Left colon (tissue), 2 donors: Measurements from ENCODE around the gene FBXO44. TPM values are rescaled to one million over a fixed set of nuclear protein-coding genes. Genes with fewer than 3 reads are reported as not detected.
"Not testable (repeated sequence)": the region's sequence is repeated elsewhere in the genome, so short reads cannot be mapped to it uniquely, and the experiment has no call there.

Experiments used
- ATAC-seq: fragments of 200-7000 bp; cut with Tn5 transposase; one replicate; pipeline ENCODE4 v1.9.1; 2020; ENCODE audit warnings: mild to moderate bottlenecking, moderate library complexity
- DNase-seq, 2 donors: peaks; one replicate each; pipeline ENCODE4 v3.0.0-alpha.2; 2020
- intact Hi-C, 2 donors: fragments of 100-400 bp; cut with DNase I in 1 of 2; cut with micrococcal nuclease in 1 of 2; formaldehyde crosslinking; loops; one replicate each; pipeline versions ENCODE4 v1.11.2 to v1.14.0; 2022; cut with DNase I, micrococcal nuclease
- long read RNA-seq: library from polyadenylated mRNA; unstranded; transcript quantifications from one replicate; pipeline ENCODE4 v2.0.0, GENCODE V29; 2021
- total RNA-seq, 2 donors: library from RNA; stranded (reverse); fragmentation: NEBNext Ultra II Directional; extraction: Animal tissue kit (Norgen Biotek cat#: 25700); gene quantifications; one replicate each; pipeline ENCODE4 v1.2.1, GENCODE V29; 2021
- donor health status: DM: no; HTN: no; CAD: no.
- donor health status: DM: yes; HTN: yes; CAD: no.

The FBXO44 gene, protein sequence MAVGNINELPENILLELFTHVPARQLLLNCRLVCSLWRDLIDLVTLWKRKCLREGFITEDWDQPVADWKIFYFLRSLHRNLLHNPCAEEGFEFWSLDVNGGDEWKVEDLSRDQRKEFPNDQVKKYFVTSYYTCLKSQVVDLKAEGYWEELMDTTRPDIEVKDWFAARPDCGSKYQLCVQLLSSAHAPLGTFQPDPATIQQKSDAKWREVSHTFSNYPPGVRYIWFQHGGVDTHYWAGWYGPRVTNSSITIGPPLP
- total RNA-seq = 1 to 10 TPM; 4.0 to 8.1 TPM
- long read RNA-seq = 0 reads

DNA sequence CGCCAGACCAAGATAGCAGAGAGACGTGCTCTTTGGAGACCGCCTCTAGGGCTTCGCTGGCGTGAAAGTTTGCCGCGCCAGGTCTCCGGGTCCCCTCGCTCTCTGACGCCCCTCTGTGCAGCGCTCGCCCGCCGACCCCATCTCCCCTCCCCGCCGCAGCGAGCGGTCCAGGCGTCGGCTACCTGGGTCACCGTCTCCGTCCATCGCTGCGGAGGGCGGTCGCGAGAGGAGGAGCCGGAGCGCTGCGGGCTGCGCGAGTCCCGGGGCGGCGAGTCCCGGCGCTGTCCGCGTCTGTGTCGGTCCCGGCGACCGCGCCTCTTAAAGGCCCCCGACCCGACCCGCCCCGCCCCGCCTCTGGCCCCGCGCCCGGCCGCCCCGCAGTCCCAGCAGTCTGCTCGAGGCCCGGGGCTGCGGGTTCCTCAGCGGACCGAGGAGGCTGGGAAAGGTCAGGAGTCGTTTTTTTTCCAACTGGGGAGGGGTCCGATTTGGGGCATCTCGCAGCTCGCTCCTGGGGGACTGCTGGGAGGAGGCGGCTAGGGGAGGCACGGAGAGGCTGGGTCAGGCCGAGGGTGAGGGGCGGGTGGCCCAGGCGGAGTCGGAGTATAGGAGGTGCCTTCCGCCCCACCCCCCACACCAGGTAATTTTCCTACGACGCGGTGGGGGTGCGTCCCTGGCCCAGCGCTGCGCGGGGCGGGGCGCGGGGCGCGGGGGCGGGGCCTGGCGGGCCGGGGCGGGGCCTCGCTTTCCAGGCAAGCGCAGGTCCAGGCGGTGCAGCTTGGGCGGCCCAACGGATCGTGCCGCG is at the start of gene FBXO44, which contains the start of gene FBXO2:
TSS of gene FBXO44 (plus strand) at position 741 of the 802 bp plus-strand sequence. CDS start 959 bp downstream, outside the sequence.
TSS of gene FBXO2 (minus strand) at position 293 of the 802 bp plus-strand sequence. CDS start at position 204, 89 bp downstream.
- DNase-seq (peak; percentile 47 to 82), ATAC-seq (peak; percentile 82)
- intact Hi-C loops = no loop called here

DNA sequence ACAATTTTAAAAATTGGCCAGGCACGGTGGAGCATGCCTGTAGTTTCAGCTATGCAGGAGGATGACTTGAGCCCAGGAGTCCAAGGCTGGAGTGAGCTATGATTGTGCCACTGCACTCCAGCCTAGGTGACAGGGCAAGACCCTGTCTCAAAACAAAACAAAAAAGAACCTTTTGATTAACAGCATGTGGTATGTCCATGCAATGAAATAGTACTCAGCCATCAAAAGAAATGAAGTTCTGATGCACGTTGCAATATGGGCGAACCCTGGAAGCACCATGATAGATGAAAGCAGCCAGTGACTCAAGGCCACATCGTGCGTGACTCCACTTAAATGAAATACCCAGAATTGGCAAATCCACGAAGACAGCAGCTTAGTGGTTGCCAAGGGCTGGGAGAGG is 47.9 kb upstream of the FBXO44 start:
- ATAC-seq = no peak
- DNase-seq = no peak
- intact Hi-C loops = no loop called here

DNA sequence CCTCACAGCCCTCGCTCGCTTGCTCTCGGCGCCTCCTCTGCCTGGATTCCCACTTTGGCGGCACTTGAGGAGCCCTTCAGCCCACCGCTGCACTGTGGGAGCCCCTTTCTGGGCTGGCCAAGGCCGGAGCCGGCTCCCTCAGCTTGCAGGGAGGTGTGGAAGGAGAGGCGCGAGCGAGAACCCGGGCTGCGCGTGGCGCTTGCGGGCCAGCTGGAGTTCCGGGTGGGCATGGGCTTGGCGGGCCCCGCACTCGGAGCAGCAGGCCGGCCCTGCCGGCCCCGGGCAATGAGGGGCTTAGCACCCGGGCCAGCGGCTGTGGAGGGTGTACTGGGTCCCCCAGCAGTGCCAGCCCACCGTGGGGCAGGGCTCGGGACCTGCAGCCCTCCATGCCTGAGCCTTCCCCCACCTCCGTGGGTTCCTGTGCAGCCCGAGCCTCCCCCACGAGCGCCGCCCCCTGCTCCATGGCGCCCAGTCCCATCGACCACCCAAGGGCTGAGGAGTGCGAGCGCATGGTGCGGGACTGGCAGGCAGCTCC is 46.0 kb upstream of the FBXO44 start:
- DNase-seq, intact Hi-C loops, ATAC-seq: not testable (repeated sequence)

DNA sequence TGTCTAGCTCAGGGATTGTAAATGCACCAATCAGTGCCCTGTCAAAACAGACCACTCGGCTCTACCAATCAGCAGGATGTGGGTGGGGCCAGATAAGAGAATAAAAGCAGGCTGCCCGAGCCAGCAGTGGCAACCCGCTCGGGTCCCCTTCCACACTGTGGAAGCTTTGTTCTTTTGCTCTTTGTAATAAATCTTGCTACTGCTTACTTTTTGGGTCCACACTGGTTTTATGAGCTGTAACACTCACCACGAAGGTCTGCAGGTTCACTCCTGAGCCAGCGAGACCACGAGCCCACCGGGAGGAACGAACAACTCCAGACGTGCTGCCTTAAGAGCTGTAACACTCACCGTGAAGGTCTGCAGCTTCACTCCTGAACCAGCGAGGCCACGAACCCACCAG is 45.3 kb upstream of the FBXO44 start:
- ATAC-seq, DNase-seq, intact Hi-C loops: not testable (repeated sequence)

DNA sequence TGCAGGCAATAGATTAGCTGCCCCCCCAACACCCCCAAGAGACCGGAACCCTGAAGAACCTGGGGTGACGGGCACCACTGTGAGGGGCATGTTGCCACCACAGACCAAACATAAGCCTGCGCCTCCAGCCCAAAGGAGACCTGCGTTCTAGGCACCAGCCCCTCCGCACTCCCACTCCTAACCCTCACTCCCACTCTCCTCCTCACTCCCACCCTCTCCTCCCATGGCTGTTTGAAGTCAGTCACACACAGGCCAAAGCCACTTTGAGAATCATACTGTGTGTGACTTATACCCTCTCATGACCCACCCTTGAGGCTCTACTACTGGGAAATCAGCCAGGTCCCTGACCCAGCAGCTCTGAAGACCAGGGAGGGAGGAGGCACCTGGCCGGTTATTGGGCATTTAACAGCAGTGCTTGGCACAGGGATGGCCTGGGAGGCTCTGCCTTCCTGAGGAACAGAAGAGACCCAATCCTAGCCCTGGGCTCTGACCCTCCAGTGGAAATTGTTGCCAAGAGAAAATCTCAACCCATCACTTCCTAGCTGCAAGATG is 44.0 kb upstream of the FBXO44 start:
- intact Hi-C loops = no loop called here
- ATAC-seq (no peak), DNase-seq (no peak)

DNA sequence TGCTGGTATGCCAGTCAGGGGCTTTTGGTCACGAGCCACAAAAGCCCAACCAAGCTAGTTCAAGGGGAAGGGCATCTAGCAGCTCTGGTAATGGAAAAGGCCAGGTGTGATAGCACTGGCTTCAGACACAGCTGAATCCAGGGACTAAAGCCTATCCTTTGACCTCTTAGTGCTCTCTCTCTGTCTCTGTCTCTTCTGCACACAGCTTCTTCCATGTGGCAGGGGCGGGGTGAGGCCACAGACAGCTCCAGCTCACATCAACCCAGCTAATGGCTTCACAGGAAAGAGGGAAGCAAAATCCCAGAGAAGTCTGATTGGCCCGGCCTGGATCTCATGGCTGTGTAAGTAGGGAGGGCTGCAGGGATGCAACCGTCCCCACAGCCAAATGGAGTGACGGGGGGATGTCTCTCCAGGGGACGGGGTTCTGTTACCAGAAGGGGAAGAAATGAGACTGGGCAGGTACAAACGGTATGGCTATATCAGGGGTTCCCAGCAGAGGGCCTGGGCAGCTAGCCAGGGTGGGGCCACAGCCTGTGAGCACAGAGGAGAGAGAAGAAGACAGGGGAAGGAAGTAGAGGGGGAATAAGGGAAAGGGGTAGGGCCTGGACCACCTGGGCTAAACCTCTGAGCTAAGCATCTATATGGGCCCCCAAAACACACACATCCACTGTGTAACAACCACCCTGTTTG is 42.9 kb upstream of the FBXO44 start:
- DNase-seq (no peak), ATAC-seq (no peak)
- intact Hi-C loops = no loop called here

DNA sequence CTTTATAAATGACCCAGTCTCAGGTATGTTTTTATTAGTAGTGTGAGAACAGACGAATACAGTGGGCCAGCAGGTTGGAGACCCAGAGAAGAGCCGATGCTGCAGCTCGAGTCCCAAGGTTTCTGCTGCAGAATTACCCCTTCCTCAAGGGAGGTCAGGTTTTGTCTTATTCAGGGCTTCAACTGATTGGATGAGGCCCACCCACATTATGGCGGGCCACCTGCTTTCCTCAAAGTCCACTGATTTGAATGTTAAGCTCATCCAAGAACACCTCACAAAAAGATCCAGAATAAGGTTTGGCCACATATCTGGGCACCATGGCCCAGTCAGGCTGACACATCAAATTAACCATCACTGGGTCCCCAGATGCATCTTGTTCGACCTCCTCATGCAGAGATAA is 41.3 kb upstream of the FBXO44 start:
- intact Hi-C loops = no loop called here
- DNase-seq = no peak
- no peak for ATAC-seq

DNA sequence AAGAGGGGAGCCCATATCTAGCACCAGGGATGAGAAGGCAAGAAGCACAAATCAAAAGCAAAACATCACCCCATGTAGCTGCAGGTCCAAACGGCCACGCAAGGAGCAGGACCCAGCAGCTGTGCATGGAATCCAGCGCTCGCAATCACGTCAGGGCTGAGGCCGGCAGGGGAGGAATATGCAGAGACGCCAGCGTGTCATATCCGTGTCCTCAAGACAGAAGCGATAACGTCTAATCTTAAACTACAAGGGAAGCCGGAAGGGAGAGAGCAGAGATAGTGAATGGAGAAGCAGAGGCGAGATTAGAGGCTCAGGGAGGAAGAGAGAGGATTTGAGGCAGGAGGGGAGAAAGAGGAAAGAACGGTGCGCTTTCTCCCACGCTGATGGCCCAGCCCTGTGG is 39.6 kb upstream of the FBXO44 start:
- DNase-seq = no peak
- intact Hi-C loops = no loop called here
- ATAC-seq = no peak

DNA sequence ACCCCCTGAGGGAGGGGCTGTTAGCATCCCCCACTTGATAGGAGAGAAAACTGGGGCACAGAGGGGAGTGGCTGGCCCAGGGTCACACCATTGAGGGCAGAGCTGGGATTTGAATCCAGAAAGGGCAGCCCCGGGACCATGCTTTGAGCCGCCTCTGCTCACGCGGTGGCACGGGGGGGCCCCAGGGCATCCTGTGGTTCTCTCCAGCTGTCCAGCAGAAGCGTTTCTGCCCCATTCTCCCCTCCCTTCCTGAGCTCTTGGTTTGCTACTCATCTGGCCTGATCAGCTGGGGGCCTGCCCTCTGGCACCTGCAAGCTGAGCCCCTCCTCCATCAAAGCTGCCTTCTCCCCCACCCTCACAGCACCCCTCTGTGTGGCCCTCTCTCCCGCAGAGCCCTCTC is 37.9 kb upstream of the FBXO44 start:
- no peak for ATAC-seq
- no peak for DNase-seq
- intact Hi-C loops = no loop called here

DNA sequence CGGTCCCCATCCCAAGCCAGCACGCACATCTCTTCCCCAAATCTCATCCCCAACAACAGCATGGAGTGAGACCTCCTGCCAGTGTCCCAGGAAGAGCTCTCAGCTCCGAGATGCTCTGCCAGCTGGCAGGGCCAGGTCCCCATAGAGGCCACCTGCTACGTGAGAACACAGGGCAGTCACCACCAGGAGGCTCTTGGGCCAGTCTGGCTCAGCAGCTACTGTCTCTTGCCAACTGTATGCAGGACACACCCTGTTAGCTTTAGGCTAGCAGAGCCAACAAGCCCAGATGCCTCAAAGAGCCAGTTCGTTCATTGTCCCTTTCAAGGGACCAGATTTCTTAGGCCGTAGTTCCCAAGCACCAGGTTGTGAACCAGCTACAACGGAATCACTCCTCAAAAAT is 37.4 kb upstream of the FBXO44 start:
- ATAC-seq (peak; percentile 60), DNase-seq (peak in 1 of 2 donors; percentile 9)
- intact Hi-C loops = no loop called here

DNA sequence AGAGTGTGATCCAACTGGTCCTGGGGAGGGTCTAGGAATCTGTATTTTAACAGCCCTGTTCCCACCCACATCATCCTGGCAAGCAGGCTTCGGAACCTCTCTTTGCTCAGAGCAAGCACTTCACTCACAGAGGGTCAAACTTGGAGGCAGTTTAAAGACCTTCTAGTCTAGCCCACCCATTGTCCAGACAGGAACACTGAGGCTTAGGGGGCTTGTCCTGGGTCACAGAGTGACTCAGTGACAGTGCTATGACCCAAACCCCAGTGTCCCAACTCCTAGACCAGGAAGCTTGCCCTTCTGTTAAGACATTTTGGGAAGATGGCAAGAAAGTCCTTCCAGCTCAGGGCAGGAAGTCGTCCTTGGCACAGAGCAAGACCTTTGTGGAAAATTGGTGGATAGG is 36.9 kb upstream of the FBXO44 start:
- intact Hi-C loops = no loop called here
- DNase-seq = no peak

DNA sequence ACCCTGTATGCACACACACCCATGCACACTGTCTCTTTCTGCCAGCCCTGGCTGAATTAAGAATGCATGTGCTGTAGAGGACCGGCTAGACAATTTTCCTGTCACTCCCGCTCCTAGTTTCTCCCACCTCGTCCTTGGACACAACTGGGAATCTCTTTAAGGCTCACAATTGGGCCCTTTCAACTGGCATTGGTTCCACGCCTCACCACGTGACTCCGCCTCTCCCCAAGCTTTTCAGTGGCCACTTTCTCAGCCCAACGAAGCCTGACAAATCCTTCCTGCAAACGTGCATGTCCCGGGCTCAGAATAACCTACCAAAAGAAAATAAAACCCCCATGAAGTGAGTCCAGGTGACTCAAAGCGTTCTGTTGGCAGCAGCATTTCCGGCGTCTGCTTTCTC is 34.3 kb upstream of the FBXO44 start:
- intact Hi-C loops = no loop called here
- DNase-seq = no peak
- ATAC-seq = no peak

More for the DNA sequence above, 36.9 kb upstream of the FBXO44 start:
- no peak for ATAC-seq

DNA sequence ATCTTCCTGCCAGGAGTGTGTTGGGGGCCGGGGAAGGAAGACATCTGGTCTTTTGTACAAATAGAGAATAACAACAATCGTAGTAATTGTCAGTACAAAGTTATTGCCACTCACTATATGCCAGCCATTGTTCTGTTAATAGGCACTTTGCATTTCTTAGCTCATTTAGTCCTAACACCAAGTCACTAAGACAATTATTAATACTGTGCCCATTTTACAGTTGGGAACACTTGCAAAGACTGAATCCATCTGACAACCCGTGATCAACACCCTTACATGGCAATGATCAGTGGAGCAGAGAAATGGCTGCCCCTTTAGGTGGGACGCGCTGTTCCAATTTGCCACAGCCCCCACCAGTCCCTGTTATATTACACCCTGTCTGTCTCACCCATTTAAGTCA is 33.8 kb upstream of the FBXO44 start:
- DNase-seq = no peak
- no peak for ATAC-seq
- intact Hi-C loops = no loop called here

DNA sequence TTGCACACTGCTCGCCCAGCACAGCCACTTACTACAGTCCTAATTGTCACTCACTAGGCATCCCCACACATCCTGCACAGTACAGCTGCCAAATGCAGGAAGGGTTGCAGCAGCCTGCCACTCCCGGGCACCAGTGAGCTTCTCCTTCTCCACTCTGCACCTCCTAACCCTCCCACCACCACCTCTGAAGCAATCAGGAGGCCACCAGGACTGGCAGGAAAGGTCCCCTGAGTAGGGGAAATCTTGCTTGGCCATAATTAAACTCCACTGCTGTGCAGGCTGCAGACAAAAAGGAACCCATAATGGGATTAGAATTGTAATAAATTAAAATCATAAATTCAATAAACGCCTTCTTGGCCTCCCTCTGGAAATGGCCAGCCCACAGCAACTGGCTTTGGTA is 32.3 kb upstream of the FBXO44 start:
- DNase-seq = no peak
- no peak for ATAC-seq
- intact Hi-C loops = no loop called here

DNA sequence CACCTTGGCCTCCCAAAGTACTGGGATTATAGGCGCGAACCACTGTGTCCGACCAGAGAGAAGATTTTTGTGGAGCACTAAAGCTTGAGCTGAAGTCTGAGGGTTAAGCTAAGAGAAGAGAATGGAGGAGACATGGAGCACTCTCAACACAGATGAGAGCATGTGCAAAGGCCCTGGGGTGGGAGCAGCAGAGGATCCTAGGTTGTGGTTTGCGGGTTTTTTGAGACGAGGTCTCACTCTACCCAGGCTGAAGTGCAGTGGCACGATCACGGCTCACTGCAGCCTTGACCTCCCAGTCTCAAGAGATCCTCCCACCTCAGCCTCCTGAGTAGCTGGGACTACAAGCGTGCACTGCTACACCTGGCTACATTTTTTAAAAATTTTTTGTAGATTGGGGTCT is 31.0 kb upstream of the FBXO44 start:
- no peak for DNase-seq
- no peak for ATAC-seq
- intact Hi-C loops = no loop called here

DNA sequence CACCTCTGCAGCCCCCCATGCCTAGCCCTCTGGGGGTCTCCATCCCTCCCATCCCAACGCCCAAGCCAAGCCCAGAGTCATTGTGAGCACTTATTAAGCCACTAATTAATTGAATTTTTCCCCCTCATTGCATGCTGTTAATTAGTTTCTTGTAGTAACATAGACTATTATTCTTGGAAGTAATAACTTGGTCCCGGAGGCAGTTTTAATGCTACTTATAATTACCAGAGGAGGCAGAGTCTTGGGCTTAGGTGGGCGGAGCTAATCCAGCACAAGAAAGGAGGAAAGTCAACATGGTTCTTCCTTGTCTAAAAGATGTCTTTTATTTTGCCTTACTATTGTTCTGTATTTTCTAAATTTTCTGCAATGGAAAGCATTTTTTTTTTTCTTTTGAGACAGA is 28.1 kb upstream of the FBXO44 start:
- no peak for ATAC-seq
- intact Hi-C loops = no loop called here
- no peak for DNase-seq

DNA sequence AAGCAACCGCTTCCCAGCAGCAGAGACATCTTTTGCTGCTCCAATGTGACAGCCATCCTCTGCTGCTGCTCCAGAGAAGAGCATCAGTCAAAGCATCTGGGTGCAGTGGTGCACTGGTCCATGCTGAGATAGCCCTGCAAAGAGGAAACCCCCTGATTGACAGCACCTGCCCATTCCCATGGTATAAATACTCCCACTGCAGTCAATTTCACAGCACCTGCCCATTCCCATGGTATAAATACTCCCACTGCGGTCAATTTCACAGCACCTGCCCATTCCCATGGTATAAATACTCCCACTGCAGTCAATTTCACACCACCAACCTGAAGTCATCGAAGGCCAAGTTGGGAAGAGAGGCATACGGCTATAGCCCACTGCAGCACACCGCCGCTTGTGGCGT is 25.9 kb upstream of the FBXO44 start:
- intact Hi-C loops = no loop called here
- ATAC-seq (no peak), DNase-seq (no peak)

DNA sequence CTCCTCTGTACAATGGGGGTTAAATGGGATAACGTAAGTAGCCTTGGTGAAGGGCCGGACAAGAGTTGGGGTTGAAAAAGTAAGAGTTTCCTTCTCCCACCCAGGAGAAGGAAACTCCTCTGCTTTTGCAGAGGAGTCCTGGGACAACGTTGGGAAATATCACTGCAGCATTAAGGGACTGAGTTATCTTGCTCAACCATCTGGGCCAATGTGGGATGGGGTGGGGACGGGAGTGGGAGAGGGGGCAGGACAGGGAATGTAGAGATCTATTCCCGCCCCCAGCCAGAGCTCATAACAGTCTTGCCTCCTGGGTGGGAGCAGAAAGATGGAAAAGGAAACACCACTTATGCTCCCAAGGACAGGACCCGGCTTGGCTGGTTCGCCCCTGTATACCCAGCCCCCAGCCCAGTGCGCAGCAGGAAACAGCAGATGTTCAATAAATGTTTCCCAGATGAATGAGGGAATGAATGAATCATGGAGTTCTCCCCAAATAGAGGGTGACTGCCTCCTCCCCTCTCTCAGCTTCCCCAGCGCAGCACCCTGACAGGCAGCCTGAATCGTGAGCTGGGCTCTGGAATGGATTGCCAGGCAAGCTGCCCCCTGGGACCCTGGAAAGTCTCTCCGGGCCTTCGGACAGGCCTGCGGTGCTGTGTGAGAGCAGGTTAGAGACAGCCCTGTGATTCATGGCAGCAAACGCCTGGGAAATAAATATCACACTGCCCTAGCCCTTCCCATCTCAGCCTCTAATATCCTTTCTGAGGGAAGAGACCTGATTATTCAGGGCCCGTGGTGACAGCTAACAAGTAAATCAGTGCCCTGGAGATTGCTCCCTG is 25.3 kb upstream of the FBXO44 start:
- intact Hi-C loops = no loop called here
- ATAC-seq (no peak), DNase-seq (no peak)
